ENCODE results near the gene MARCHF10. TPM values are rescaled to one million over a fixed set of nuclear protein-coding genes. Genes with fewer than 3 reads are reported as not detected.
"Not testable (repeated sequence)": the region's sequence is repeated elsewhere in the genome, so short reads cannot be mapped to it uniquely, and the experiment has no call there.

MARCHF10 gene
- total RNA-seq, 1 experiment from 2014 or later, result not detected

- H3K9ac ChIP-seq (ENCODE audit: low read length); H3K79me2 ChIP-seq (ENCODE audit: insufficient read depth, low read length); H4K20me1 ChIP-seq (ENCODE audit: insufficient read depth); POLR2A ChIA-PET; H3K9me2 ChIP-seq (ENCODE audit: insufficient read depth); ATAC-seq; BruUV-seq (replicated peaks); H3K36me3 ChIP-seq (ENCODE audit: control insufficient read depth in 1 of 2, insufficient read depth in 2 of 2, low read length in 2 of 2); H2AFZ ChIP-seq (ENCODE audit: low read depth, low read length, poor library complexity, severe bottlenecking); H3K4me2 ChIP-seq (ENCODE audit: low read length); CTCF ChIA-PET; H3K27ac ChIP-seq (ENCODE audit: low read depth, low read length); H3K27me3 ChIP-seq (ENCODE audit: insufficient read depth, low read length); H3K9me3 ChIP-seq (ENCODE audit: control insufficient read depth in 1 of 2, insufficient read depth in 1 of 2, low read depth in 1 of 2, low read length in 2 of 2); H3K4me3 ChIP-seq (replicated peaks in 1 of 2; ENCODE audit: low read depth in 1 of 2, low read length in 2 of 2); DNase-seq (ENCODE audit: low read depth, low spot score); intact Hi-C loops (cut with micrococcal nuclease): not testable (repeated sequence)
- RAD21 ChIA-PET (ENCODE audit: low non-redundant PET in 1 of 2, low total read pairs in 2 of 2, uncharacterized antibody in 2 of 2, unreplicated experiment in 2 of 2), result interaction anchor here in 1 of 2 experiments (0.7 kb wide), 1 partner anchor 715 kb away, joined by 3 read pairs; no protein-coding TSS in a partner anchor
- peaks cover 0 to 11% of the 10 kb centered on the region in 2 experiments; a peak in 1 of 4 replicates for H3K4me1 ChIP-seq (ENCODE audit: control insufficient read depth in 1 of 2, insufficient read depth in 2 of 2, low read length in 2 of 2)
Measured at GRCh38 chr17:62691589-62691915, 116.6 kb downstream of the MARCHF10 start.

- Histone ChIP-seq H3K27me3 (ENCODE audit: insufficient read depth, low read length) (no peaks in the 10 kb centered on the region), H3K9ac (ENCODE audit: low read length) (no peak overlapping the region), H3K4me1 (ENCODE audit: control insufficient read depth in 1 of 2, insufficient read depth in 2 of 2, low read length in 2 of 2) (peaks cover 0 to 11% of the 10 kb centered on the region in 2 experiments; a peak in 1 of 4 replicates), H3K79me2 (ENCODE audit: insufficient read depth, low read length) (no peaks in the 10 kb centered on the region), H4K20me1 (ENCODE audit: insufficient read depth) (no peaks in the 10 kb centered on the region), H3K4me3 (replicated peaks in 1 of 2; ENCODE audit: low read depth in 1 of 2, low read length in 2 of 2) (no peak overlapping the region), H3K4me2 (ENCODE audit: low read length) (no peak overlapping the region), H3K27ac (ENCODE audit: low read depth, low read length) (no peak overlapping the region), H3K9me3 (ENCODE audit: control insufficient read depth in 1 of 2, insufficient read depth in 1 of 2, low read depth in 1 of 2, low read length in 2 of 2) (no peaks in the 10 kb centered on the region), H3K9me2 (ENCODE audit: insufficient read depth) (no peaks in the 10 kb centered on the region), H2AFZ (ENCODE audit: low read depth, low read length, poor library complexity, severe bottlenecking) (no peak overlapping the region), H3K36me3 (ENCODE audit: control insufficient read depth in 1 of 2, insufficient read depth in 2 of 2, low read length in 2 of 2) (no peaks in the 10 kb centered on the region)
- ATAC-seq, result peak; percentile 27; the same call in 1 of the 2 replicates
- RAD21 ChIA-PET (ENCODE audit: low non-redundant PET in 1 of 2, low total read pairs in 2 of 2, uncharacterized antibody in 2 of 2, unreplicated experiment in 2 of 2), result no interaction called here
- POLR2A ChIA-PET, result no interaction called here
- DNase-seq (ENCODE audit: low read depth, low spot score), result no peak
- intact Hi-C loops (cut with micrococcal nuclease), result no loop called here
- TF ChIP-seq EZH2 (IDR thresholded peaks at IDR 0.05), result no peak
- TF ChIP-seq CTCF (IDR thresholded peaks at IDR 0.05 in 2 of 3, conservative IDR thresholded peaks at IDR 0.05 in 1 of 3; ENCODE audit: borderline replicate concordance in 1 of 3, insufficient read depth in 1 of 3, low read depth in 2 of 3, low read length in 2 of 3), result peak; percentile 15 to 42 (median 19); a peak in 3 of 6 replicates
- peak; percentile 56 for TF ChIP-seq RAD21 (IDR thresholded peaks at IDR 0.05; ENCODE audit: low read depth)
- no peak for TF ChIP-seq ZNF274 (IDR thresholded peaks at IDR 0.05; ENCODE audit: low read depth, low read length)
- TF ChIP-seq JUND (IDR thresholded peaks at IDR 0.05), result no peak
- CTCF ChIA-PET, result interaction anchor here (1.2 kb wide), 1 partner anchor 17 kb away, joined by 3 read pairs; no protein-coding TSS in a partner anchor
- no TSS peak for BruUV-seq (replicated peaks)
Measured at GRCh38 chr17:62690168-62690897, 117.8 kb downstream of the MARCHF10 start.
